HG03571 (cell line): ENCODE measurements around the gene SNX22.

Experiments
- ATAC-seq: cut with Tn5 transposase; IDR thresholded peaks from one replicate; pipeline ENCODE4 v1.9.1; 2021; ENCODE audit not compliant: unreplicated experiment

Gene SNX22

GRCh38 chr15:64133623-64134344, 17.7 kb upstream of the SNX22 start:
- ATAC-seq: no peak

DNA sequence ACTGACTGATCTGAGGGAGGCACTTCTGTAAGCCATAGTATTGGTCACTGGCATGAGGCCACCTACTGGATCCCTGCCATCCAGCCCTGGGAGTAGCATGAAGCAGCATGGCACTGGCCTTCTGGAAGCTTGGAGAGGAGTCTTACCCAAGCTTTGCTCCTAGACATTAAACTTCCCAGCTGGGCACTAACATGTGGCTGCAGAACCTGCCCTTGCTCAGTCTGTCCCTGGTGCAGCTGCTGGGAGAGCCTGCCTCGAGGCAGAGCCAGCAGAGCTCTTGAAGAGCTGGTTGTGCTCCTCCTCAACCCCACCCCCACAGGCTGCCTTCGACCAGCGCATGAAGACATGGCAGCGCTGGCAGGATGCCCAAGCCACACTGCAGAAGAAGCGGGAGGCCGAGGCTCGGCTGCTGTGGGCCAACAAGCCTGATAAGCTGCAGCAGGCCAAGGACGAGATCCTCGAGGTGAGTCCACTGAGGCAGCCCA, 17.1 kb upstream of the SNX22 start:
- no peak for ATAC-seq

DNA sequence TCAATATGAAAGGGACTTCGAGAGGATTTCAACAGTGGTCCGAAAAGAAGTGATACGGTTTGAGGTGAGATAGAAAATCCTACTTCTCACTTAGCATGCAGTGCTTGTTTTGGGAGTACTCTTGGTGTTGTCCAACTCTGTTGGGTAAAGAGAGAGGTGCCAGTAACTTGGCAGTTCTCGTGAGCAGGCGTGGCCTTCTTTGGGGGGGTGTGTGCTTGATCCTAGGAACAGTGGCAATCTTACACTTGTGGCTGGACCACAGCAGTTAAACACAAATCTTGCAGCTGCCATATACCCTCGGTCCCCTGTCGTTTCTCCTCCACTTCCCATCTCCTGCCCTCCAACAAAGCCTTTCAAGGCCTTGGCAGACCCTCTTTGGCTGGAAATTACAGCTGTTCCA, 15.2 kb upstream of the SNX22 start:
- no peak for ATAC-seq

DNA sequence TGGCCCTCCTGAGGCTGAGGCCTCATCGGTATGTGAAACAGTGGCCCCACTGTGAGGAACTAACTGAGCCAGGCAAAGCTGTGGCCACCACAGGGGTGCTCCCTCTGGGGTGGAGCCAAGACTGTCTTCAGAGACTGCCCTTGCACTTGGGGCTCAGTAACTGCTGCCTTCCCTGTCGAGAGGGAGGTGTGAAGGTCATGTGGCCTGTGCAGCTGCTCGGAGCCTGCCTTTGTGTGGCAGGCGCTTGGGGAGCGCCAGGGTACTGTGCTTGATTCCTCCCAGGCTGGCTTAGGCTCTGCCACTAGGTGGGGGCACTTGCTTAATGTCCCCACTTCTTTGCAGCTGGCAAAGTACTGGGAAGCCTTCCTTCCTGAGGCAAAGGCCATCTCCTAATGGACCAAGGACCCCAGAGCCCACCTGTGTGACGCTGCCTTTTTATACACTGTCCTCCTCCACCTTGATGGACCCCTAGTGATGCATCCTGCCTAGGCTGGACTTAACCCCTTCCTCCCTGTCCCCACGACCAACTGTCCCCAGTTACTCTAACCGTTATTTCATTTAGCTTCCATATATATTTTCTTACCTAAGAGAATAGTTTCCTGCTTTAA, 14.2 kb upstream of the SNX22 start:
- ATAC-seq: no peak

- no peak for ATAC-seq
Observed at GRCh38 chr15:64138331-64138941, 13.1 kb upstream of the SNX22 start.

DNA sequence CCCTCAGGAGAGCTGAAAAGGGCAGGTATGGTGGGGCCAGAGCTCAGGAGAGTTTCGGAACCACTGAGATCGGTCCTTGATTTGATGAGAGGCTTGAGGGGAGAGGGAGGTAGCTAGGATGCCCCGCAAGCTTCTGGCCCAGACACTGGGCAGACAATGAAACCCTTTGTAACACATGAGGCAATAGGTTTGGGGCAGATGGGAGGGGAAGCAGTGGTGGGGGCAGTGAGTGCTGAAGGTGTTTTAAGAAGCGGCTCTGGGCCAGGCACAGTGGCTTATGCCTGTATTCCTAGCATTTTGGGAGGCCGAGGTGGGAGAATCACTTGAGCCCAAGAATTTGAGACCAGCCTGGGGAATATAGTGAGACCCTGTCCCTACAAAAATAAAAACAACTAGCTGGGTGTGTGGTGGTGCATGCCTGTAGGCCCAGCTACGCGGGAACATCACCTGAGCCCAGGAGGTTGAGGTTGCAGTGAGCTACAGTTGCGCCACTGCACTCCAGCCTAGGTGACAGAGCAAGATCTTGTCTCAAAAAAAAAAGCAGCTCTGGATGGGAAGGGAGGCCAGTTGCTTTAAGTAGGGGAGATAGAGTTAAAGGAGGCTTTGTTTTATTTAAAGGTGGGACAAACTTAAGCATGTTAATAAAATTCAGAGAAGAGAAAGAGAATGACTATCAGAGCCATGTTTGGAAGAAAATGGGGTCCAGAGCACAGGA, 9.6 kb upstream of the SNX22 start:
- ATAC-seq: no peak

- no peak for ATAC-seq
Observed at GRCh38 chr15:64143276-64143675, 8.3 kb upstream of the SNX22 start.

GRCh38 chr15:64144192-64144564, 7.4 kb upstream of the SNX22 start:
- no peak for ATAC-seq

- peak; percentile 67 for ATAC-seq
Observed at GRCh38 chr15:64144565-64145281, 6.8 kb upstream of the SNX22 start.

DNA sequence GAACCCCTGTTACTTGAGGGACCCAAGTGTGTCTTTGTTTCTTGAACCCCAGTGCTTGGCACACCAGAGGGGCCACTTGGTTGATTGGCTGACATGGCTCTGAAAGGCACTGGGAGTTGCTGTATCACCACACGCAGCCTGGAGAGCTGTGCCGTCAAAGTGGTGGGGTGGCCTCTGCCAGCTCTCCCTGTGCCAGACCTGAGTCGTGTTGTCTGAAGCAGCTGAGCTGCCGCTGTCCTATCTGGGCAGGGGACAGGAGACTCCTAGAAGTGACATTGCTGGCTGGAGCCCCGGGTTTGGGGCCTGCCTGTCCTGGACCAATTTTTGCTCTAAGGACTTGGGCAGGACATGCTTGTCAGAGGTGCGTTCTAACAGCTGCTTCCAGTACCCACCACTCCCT, 5.5 kb upstream of the SNX22 start:
- no peak for ATAC-seq

DNA sequence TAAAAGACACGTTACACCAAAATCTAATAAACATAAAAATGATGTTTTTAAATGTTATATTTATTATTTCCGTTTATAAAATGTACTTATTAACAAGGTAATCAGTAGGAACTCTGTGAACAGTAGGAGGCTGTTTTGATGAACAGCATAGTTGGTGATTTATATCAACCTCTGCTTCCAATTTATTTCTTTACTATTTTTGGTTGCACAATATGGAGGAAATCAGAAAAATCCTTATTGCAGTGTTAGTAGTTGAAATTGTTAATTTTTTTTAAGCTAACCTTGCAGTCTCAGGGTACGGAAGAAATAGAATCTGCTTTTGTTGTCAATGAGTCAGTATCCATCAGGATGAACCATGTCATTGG, 5.0 kb upstream of the SNX22 start:
- no peak for ATAC-seq

GRCh38 chr15:64146885-64147681, 4.4 kb upstream of the SNX22 start:
- ATAC-seq: no peak

DNA sequence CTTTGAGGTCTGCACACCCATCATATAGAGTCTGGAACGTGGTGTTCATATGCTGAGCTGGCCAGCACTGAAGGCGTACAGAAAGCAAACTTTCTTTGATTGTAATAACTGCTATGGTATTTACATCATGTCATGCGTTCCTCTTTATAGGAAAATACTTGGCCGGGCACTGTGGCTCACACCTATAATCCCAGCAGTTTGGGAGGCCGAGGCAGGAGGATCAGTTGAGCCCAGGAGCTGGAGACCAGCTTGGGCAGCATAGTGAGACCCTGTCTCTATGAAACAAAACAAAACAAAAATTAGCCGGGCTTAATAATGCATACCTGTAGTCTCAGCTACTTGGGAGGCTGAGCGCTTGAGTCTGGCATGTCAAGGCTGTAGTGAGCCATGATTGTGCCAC, 3.4 kb upstream of the SNX22 start:
- no peak for ATAC-seq

DNA sequence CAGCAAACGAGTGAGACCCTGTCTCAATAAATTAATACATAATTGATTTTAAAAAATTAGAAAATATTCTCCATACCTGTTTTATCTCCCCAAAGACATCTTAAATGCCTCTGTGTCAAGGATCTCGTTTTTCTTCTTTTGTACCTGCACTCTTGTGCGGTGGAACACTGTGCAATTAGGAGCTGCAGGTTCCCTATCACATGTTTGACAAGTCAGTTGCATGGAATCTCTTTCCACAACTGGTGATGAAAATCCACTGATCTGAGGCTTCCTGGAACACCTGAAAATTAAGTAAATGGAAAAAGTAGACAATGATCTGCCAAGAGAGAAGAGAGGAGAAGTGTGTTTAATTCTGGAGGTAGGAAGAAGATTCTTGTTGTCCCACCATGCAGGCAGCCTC, 3.0 kb upstream of the SNX22 start:
- no peak for ATAC-seq

DNA sequence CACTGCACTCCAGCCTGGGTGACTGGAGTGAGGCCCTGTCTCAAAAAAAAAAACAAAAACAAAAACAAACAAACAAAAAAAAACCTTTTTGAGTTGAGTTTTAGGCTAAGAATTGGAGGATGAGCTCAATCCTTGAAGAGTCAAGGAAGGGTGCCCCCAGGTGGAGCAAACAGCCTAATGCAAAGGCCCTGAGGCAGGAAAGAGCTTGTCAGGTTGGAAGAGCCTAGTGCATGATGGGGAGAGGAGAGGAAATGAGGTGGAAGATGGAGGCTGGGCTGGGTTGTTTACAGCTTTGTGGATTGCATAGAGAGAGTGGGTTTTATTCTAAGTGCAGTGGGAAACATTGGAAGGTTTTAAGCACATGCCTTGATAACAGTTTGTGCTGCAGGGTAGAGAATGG, 2.1 kb upstream of the SNX22 start:
- ATAC-seq: no peak

- no peak for ATAC-seq
Observed at GRCh38 chr15:64149893-64150578, 1.5 kb upstream of the SNX22 start.

DNA sequence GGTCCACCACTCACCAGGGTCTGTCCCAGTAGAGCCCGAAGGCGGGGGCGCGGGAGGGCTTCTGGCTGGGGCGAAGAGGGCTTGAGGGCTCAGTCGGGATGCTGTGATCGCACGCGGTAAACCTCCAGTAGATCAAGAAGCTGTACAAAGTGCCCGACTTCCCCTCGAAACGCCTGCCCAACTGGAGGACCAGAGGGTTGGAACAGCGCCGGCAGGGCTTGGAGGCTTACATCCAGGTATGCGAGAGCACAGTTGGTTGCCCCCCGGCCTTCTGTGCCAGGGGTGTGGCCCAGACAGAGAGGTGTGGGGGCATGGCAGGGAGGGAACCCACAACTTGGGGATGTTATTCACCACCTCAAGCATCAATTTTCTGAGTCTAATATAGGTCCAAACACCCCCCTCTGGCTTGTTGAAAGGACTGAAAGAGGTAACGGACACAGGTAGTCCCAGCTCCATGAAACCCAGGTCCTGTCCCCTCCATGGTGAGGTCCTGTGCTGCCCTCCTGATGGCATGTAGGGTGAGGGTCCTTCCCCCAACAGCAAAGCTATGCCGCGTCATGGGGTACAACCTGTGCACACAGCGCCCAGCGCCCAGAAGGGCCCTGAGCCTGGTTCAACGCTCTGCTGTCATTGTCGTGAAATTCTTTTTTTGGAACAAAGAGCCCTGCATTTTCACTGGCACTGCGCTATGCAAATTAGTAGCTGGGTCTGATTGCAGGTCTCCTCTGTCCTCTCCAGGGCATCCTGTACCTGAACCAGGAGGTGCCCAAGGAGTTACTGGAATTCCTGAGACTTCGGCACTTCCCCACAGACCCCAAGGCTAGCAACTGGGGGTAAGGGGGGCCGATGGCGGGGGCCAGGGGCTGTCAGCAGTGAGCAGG, 1.2 kb downstream of the SNX22 start:
- ATAC-seq: peak; percentile 8

DNA sequence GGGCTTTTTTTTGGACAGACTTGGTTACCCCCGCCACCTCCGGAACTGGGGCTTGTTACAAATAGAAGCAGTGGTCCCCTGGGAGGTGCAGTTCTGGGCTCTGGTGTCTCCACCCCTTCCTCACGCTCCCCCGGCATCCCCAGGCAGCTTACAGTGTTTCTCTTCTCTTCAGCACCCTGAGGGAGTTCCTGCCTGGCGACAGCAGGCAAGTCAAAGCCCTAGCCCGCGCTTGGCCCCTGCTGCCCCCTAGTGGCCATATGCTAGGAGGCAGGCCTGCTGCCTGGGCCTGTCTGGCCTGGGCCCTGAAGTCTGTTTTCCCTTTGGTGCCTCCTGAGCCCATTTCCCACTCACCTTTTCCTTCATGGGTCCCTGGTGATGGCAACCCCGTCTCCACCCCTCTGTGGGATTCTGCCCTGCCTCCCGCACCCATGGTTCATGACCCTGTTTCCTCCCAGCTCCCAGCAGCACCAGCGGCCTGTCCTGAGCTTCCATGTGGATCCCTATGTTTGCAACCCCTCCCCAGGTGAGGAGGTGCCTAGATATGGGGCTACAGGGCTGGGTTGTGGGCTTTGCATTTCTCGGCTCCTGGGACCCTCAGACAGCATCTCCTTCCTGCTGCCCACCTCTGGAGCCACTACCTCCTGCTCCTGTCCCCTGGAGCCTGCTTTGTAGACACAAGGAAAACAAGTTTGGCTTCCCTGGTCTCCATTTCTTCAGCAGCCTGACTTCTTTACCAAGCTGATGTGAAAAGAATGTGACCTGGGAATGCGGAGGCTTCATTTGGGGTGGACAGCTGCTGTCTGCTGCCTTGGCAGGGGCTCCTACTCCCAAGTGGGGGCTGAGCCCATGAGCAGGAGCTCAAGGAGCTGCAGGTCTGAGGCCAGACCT, 2.2 kb downstream of the SNX22 start:
- ATAC-seq: peak; percentile 40
